ENCODE results near the gene CCDC171. TPM values are rescaled to one million over a fixed set of nuclear protein-coding genes. Genes with fewer than 3 reads are reported as not detected.

CCDC171 gene
- total and polyA plus RNA-seq, 5 donors: 0.61 to 3.4 (median 2.6) TPM

DNA sequence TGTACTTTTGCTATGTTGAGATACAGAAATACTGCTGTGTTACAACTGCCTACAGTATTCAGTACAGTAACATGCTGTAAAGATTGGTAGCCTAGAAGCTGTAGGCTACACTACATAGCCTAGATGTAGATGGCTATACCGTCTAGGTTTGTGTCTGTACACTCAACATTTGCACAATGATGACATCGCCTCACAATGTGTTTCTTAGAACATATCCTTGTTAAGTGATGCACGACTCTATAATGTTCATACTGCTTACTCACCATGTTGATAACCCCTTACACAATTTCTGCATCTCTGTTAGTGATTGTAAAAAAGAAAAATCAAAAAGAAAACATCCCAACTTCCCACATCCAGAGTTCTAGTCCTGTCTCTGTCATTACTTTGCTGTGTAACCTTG, 450.0 kb downstream of the CCDC171 start:
- WGBS: 86% methylated on average over 3 of the region's 3 CpGs
- H3K9me3 ChIP-seq (ENCODE audit: control insufficient read depth, low read length): no peaks in the 10 kb centered on the region
- H3K4me3 ChIP-seq (ENCODE audit: low read length): no peak overlapping the region
- no peaks in the 10 kb centered on the region for H3K27me3 ChIP-seq (ENCODE audit: control insufficient read depth, insufficient read depth)
- DNase-seq: no peak
- no peak overlapping the region for H3K27ac ChIP-seq (ENCODE audit: low read length)
- intact Hi-C loops (cut with DNase I): no loop called here
- ATAC-seq: no peak
- H3K4me1 ChIP-seq (ENCODE audit: control insufficient read depth, insufficient read depth, low read length): no peaks in the 10 kb centered on the region

- WGBS: 66% methylated on average over 6 of the region's 6 CpGs
Measured at GRCh38 chr9:16003785-16004184, 450.9 kb downstream of the CCDC171 start.

DNA sequence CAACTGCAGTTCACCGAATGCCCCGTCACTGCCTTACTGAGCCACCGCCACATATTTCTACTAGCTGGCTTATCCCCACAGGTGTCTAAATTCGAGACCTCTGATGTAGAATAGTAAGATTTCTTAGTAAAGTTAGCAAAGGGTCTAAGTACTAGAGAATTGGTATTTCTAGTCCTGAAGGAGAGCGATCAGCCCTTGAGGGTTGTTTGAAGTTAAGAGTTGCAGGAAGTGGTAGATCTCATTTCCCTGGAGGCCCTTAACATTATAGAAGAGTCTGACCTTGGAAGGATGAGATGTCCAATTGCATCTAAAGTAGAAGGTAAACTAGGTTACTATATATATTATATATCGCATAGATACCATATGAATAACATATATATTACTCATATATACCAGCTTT, 451.8 kb downstream of the CCDC171 start:
- no peak overlapping the region for H3K27ac ChIP-seq (ENCODE audit: low read length)
- no peak overlapping the region for H3K4me3 ChIP-seq (ENCODE audit: low read length)
- intact Hi-C loops (cut with DNase I): no loop called here
- H3K27me3 ChIP-seq (ENCODE audit: control insufficient read depth, insufficient read depth): no peaks in the 10 kb centered on the region
- ATAC-seq: no peak
- no peak for DNase-seq
- no peaks in the 10 kb centered on the region for H3K9me3 ChIP-seq (ENCODE audit: control insufficient read depth, low read length)
- H3K4me1 ChIP-seq (ENCODE audit: control insufficient read depth, insufficient read depth, low read length): no peaks in the 10 kb centered on the region
- 94% methylated on average over 6 of the region's 6 CpGs for WGBS

More at GRCh38 chr9:16003785-16004184, 450.9 kb downstream of the CCDC171 start:
- no peaks in the 10 kb centered on the region for H3K27me3 ChIP-seq (ENCODE audit: control insufficient read depth, insufficient read depth)
- H3K9me3 ChIP-seq (ENCODE audit: control insufficient read depth, low read length): no peaks in the 10 kb centered on the region
- no peak overlapping the region for H3K4me3 ChIP-seq (ENCODE audit: low read length)
- H3K27ac ChIP-seq (ENCODE audit: low read length): no peak overlapping the region
- DNase-seq (no peak), ATAC-seq (no peak)
- intact Hi-C loops (cut with DNase I): no loop called here
- no peaks in the 10 kb centered on the region for H3K4me1 ChIP-seq (ENCODE audit: control insufficient read depth, insufficient read depth, low read length)

GRCh38 chr9:16010221-16010620, 457.4 kb downstream of the CCDC171 start:
- no peaks in the 10 kb centered on the region for H3K9me3 ChIP-seq (ENCODE audit: control insufficient read depth, low read length)
- 87% methylated on average over 4 of the region's 4 CpGs for WGBS
- ATAC-seq: no peak
- no peaks in the 10 kb centered on the region for H3K4me1 ChIP-seq (ENCODE audit: control insufficient read depth, insufficient read depth, low read length)
- intact Hi-C loops (cut with DNase I): no loop called here
- no peak overlapping the region for H3K4me3 ChIP-seq (ENCODE audit: low read length)
- H3K27ac ChIP-seq (ENCODE audit: low read length): no peak overlapping the region
- no peaks in the 10 kb centered on the region for H3K27me3 ChIP-seq (ENCODE audit: control insufficient read depth, insufficient read depth)
- no peak for DNase-seq

DNA sequence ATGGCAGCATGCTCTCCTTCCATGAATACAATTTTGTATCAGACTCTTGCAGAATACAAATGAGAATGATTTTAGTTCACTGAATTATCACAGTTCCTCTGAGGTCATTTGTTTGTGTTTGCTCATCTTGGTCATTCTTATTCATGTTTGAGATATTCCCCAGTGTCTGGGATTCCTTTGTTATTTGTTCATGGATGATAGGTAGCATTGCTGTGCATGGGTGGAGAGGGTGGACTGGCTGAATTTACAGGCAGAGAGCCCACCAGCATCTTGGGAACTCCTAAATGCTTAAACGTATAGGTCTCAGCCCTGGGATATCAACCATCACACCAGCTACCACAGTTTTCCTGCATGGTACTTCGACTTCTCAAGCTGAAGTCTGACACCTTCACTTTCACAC, 459.8 kb downstream of the CCDC171 start:
- Histone ChIP-seq H3K4me1 (ENCODE audit: control insufficient read depth, insufficient read depth, low read length) (no peaks in the 10 kb centered on the region), H3K9me3 (ENCODE audit: control insufficient read depth, low read length) (no peaks in the 10 kb centered on the region), H3K4me3 (ENCODE audit: low read length) (no peak overlapping the region), H3K27me3 (ENCODE audit: control insufficient read depth, insufficient read depth) (no peaks in the 10 kb centered on the region), H3K27ac (ENCODE audit: low read length) (no peak overlapping the region)
- 75% methylated on average over 2 of the region's 2 CpGs for WGBS
- ATAC-seq (no peak), DNase-seq (no peak)
- intact Hi-C loops (cut with DNase I): no loop called here

DNA sequence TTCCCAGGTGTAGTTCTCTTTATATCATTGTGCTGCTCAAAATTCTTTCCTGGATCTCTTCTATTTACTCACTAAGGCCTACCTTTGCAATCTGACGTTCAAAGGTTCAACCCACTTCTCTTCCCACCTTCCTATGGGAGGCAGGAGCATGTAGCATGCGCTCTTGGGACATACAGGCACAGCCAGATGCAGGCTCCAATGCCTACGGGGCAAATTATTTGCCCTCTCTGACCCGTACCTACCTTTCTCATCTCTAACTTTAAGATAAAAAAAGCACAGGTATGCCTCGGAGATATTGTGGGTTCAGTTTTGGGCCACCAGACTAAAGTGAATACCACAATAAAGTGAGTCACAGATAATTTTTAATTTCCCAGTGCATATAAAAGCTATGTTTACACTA, 460.5 kb downstream of the CCDC171 start:
- ATAC-seq (no peak), DNase-seq (no peak)
- H3K27ac ChIP-seq (ENCODE audit: low read length): no peak overlapping the region
- no peak overlapping the region for H3K4me3 ChIP-seq (ENCODE audit: low read length)
- 88% methylated on average over 5 of the region's 5 CpGs for WGBS
- no peaks in the 10 kb centered on the region for H3K4me1 ChIP-seq (ENCODE audit: control insufficient read depth, insufficient read depth, low read length)
- intact Hi-C loops (cut with DNase I): no loop called here
- no peaks in the 10 kb centered on the region for H3K9me3 ChIP-seq (ENCODE audit: control insufficient read depth, low read length)
- H3K27me3 ChIP-seq (ENCODE audit: control insufficient read depth, insufficient read depth): no peaks in the 10 kb centered on the region

- no peak for ATAC-seq
- H3K27me3 ChIP-seq (ENCODE audit: control insufficient read depth, insufficient read depth): no peaks in the 10 kb centered on the region
- intact Hi-C loops (cut with DNase I): no loop called here
- WGBS: 75% methylated on average over 1 of the region's 1 CpG
- H3K4me3 ChIP-seq (ENCODE audit: low read length): no peak overlapping the region
- no peaks in the 10 kb centered on the region for H3K9me3 ChIP-seq (ENCODE audit: control insufficient read depth, low read length)
- H3K27ac ChIP-seq (ENCODE audit: low read length): no peak overlapping the region
- DNase-seq: no peak
- H3K4me1 ChIP-seq (ENCODE audit: control insufficient read depth, insufficient read depth, low read length): no peaks in the 10 kb centered on the region
Measured at GRCh38 chr9:16013826-16014225, 461.0 kb downstream of the CCDC171 start.

- no peaks in the 10 kb centered on the region for H3K4me1 ChIP-seq (ENCODE audit: control insufficient read depth, insufficient read depth, low read length)
- no peak overlapping the region for H3K27ac ChIP-seq (ENCODE audit: low read length)
- ATAC-seq: no peak
- WGBS: 70% methylated on average over 3 of the region's 3 CpGs
- no peak overlapping the region for H3K4me3 ChIP-seq (ENCODE audit: low read length)
- no peak for DNase-seq
- intact Hi-C loops (cut with DNase I): no loop called here
- H3K27me3 ChIP-seq (ENCODE audit: control insufficient read depth, insufficient read depth): no peaks in the 10 kb centered on the region
- H3K9me3 ChIP-seq (ENCODE audit: control insufficient read depth, low read length): no peaks in the 10 kb centered on the region
Measured at GRCh38 chr9:16022228-16022627, 469.4 kb downstream of the CCDC171 start.

GRCh38 chr9:16023446-16023845, 470.6 kb downstream of the CCDC171 start:
- 95% methylated on average over 1 of the region's 1 CpG for WGBS

More at GRCh38 chr9:16023446-16023845, 470.6 kb downstream of the CCDC171 start:
- ATAC-seq: no peak
- Histone ChIP-seq H3K9me3 (ENCODE audit: control insufficient read depth, low read length) (no peaks in the 10 kb centered on the region), H3K27ac (ENCODE audit: low read length) (no peak overlapping the region), H3K4me3 (ENCODE audit: low read length) (no peak overlapping the region), H3K27me3 (ENCODE audit: control insufficient read depth, insufficient read depth) (no peaks in the 10 kb centered on the region), H3K4me1 (ENCODE audit: control insufficient read depth, insufficient read depth, low read length) (no peaks in the 10 kb centered on the region)
- no peak for DNase-seq
- intact Hi-C loops (cut with DNase I): no loop called here

Other genes with a start within 250 kb of the CCDC171 start
- gene TTC39B, start 245.8 kb upstream of the CCDC171 start, total RNA-seq: 1 to 10 TPM; 2.9 to 3.8 (median 3.3) TPM
- gene TTC39B, start 245.8 kb upstream of the CCDC171 start, polyA plus RNA-seq: 1.00 TPM
- 10 to 100 TPM; 22.4 to 29.6 (median 26.7) TPM for gene SNAPC3, start 130.2 kb upstream of the CCDC171 start, total RNA-seq
- gene SNAPC3, start 130.2 kb upstream of the CCDC171 start, polyA plus RNA-seq: 15.4 TPM
- gene PSIP1, start 42.1 kb upstream of the CCDC171 start, total RNA-seq: 10 to 100 TPM; 21.7 to 39.5 (median 36.4) TPM
- 28.6 TPM for gene PSIP1, start 42.1 kb upstream of the CCDC171 start, polyA plus RNA-seq

Data from right cardiac atrium (tissue), 5 donors.